HepG2 (cell line): ENCODE measurements around the gene LIMK2. TPM values are rescaled to one million over a fixed set of nuclear protein-coding genes. Genes with fewer than 3 reads are reported as not detected.

ENCODE experiments used
- CHD4 ChIP-seq: fragments of 200-600 bp; sonication (generic); IDR thresholded peaks from 2 replicates; pipeline ENCODE4 v1.7.0; 2017; ENCODE audit warnings: mild to moderate bottlenecking, low read length, borderline replicate concordance
- GATAD1 ChIP-seq: IDR thresholded peaks from 2 replicates; pipeline ENCODE4 v1.6.1; 2016; ENCODE audit warnings: missing genetic modification reagents, missing compliant biosample characterization
- GZF1 ChIP-seq: sonication (generic); formaldehyde crosslinking; IDR thresholded peaks from 2 replicates; pipeline ENCODE4 v1.5.1; 2020; ENCODE audit warnings: mild to moderate bottlenecking, missing genetic modification reagents
- POLR2A ChIP-seq, 2 experiments: IDR thresholded peaks; 2 replicates each; pipeline ENCODE4 v1.6.1; 2011; ENCODE audit warnings: low read depth in 2 of 2, low read length in 2 of 2, mild to moderate bottlenecking in 1 of 2, moderate library complexity in 1 of 2; ENCODE audit not compliant: insufficient read depth in 1 of 2
- YY1 ChIP-seq: IDR thresholded peaks from 2 replicates; pipeline ENCODE4 v1.6.1; 2011; ENCODE audit warnings: low read length, low read depth, moderate library complexity, mild to moderate bottlenecking; ENCODE audit not compliant: insufficient read depth, insufficient replicate concordance
- ZMYM4 ChIP-seq: sonication (generic); formaldehyde crosslinking; IDR thresholded peaks from 2 replicates; pipeline ENCODE4 v1.8.1; 2023; ENCODE audit warnings: mild to moderate bottlenecking, missing genetic modification reagents
- ZNF350 ChIP-seq: sonication (generic); formaldehyde crosslinking; IDR thresholded peaks from 2 replicates; pipeline ENCODE4 v1.4.0; 2020; ENCODE audit warnings: mild to moderate bottlenecking, low read depth, missing genetic modification reagents, borderline replicate concordance
- polyA plus RNA-seq, 8 experiments: library from polyadenylated mRNA; depleted of rRNA in 3 of 8; stranded (reverse) in 7 of 8; unstranded in 1 of 8; fragments of >200 nt; fragmentation: Illumina TruSeq in 4 of 8; extraction: Trizol in 4 of 8; gene quantifications; 2 replicates each; pipeline versions ENCODE4 v1.2.1 to v1.2.3, GENCODE V29; 2011 to 2016; ENCODE audit warnings: low read depth in 4 of 8, missing spikeins in 1 of 8, mixed read lengths in 1 of 8; ENCODE audit not compliant: insufficient read depth in 1 of 8
- total RNA-seq, 5 experiments: library from RNA; depleted of rRNA; stranded (reverse); fragments of >200 nt; fragmentation: Illumina TruSeq; extraction: Trizol; gene quantifications; 2 replicates each; pipeline ENCODE4 v1.2.3, GENCODE V29; 2016; ENCODE audit warnings: low read depth in 1 of 5
- TF ChIP-seq, protein P1 (sequence below): sonication (generic); formaldehyde crosslinking; IDR thresholded peaks from 2 replicates; pipeline ENCODE4 v1.5.0; 2020; ENCODE audit warnings: mild to moderate bottlenecking, missing genetic modification reagents
- TF ChIP-seq, protein P2 (sequence below): sonication (generic); formaldehyde crosslinking; IDR thresholded peaks from 2 replicates; pipeline ENCODE4 v1.5.0; 2020; ENCODE audit warnings: missing genetic modification reagents
- TF ChIP-seq, protein P3 (sequence below), 2 experiments: sonication (generic) in 1 of 2; formaldehyde crosslinking in 1 of 2; IDR thresholded peaks; 2 replicates each; pipeline versions ENCODE4 v1.6.1 to v1.9.0; 2014 to 2022; ENCODE audit warnings: antibody characterized with exemption in 1 of 2, borderline replicate concordance in 1 of 2, inconsistent platforms in 1 of 2, low read depth in 1 of 2, missing genetic modification reagents in 1 of 2
- TF ChIP-seq, protein P4 (sequence below), 2 experiments: fragments of 450-650 bp in 1 of 2; sonication (generic) in 1 of 2; formaldehyde crosslinking; IDR thresholded peaks; 2 replicates each; pipeline versions ENCODE4 v1.5.0 to v1.8.0; 2020 to 2022; ENCODE audit warnings: mild to moderate bottlenecking in 1 of 2, missing genetic modification reagents in 1 of 2
- TF ChIP-seq, protein P5 (sequence below): sonication (generic); formaldehyde crosslinking; IDR thresholded peaks from 2 replicates; pipeline ENCODE4 v1.8.0; 2022; ENCODE audit warnings: missing genetic modification reagents, mild to moderate bottlenecking, moderate library complexity, borderline replicate concordance
- TF ChIP-seq, protein P6 (sequence below): sonication (generic); formaldehyde crosslinking; IDR thresholded peaks from 2 replicates; pipeline ENCODE4 v1.4.0; 2020; ENCODE audit warnings: missing genetic modification reagents, mild to moderate bottlenecking, borderline replicate concordance

Gene LIMK2
- total and polyA plus RNA-seq, 2 of the 13 experiments (the other 11 are each of a cell fraction or from before 2014, with no cell fraction given), result 20.9 to 29.8 TPM

DNA sequence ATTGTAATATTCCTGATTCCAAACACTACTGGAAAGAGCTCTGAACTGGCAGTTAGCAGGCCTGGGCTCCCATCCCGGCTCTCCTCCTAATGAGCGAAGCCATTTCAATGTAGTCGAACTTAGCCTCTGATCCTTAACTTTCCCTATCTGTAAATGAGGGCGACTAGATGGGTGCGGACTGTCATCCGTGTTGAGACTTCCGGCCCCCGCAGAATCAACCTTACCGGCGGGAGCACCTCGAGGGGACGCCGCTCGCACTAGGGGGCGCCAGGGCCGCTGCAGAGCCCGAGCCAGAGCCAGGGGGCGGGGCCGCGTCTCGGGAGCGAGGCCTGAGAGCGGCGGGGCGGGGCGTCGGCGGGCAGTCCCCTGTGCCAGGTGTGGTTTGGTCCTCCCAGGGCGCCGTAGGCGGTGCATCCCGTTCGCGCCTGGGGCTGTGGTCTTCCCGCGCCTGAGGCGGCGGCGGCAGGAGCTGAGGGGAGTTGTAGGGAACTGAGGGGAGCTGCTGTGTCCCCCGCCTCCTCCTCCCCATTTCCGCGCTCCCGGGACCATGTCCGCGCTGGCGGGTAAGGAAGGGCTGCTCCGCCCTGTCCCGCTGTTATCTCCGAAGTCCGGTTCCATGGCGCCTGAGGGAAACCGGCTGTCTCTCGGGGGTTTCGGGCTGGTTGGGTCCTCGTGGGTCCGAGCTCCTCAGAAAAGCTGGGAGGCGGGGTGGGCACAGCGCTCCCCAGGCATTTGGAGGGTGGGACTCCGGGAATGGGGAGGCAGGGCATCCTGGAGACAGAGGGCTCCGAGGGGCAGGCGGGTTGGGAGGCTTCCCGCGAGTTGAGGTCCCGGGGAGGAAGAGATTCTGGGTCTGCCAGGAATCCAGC, at the start of gene LIMK2 (continued):
- TF ChIP-seq ZNF350 (no peak; the same call in 1 of the 2 replicates), ZMYM4 (peak; percentile 79), GZF1 (peak; percentile 32; the same call in 1 of the 2 replicates), YY1 (peak; percentile 60), CHD4 (no peak), POLR2A (IDR thresholded peaks at IDR 0.05; ENCODE audit: insufficient read depth in 1 of 2, low read depth in 2 of 2, low read length in 2 of 2) (peak; percentile 83 to 91), GATAD1 (CRISPR knock-in tag) (peak; percentile 87)
- TF ChIP-seq, protein P1, sequence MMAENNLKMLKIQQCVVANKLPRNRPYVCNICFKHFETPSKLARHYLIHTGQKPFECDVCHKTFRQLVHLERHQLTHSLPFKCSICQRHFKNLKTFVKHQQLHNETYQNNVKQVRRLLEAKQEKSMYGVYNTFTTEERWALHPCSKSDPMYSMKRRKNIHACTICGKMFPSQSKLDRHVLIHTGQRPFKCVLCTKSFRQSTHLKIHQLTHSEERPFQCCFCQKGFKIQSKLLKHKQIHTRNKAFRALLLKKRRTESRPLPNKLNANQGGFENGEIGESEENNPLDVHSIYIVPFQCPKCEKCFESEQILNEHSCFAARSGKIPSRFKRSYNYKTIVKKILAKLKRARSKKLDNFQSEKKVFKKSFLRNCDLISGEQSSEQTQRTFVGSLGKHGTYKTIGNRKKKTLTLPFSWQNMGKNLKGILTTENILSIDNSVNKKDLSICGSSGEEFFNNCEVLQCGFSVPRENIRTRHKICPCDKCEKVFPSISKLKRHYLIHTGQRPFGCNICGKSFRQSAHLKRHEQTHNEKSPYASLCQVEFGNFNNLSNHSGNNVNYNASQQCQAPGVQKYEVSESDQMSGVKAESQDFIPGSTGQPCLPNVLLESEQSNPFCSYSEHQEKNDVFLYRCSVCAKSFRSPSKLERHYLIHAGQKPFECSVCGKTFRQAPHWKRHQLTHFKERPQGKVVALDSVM, result no peak
- TF ChIP-seq, protein P2, sequence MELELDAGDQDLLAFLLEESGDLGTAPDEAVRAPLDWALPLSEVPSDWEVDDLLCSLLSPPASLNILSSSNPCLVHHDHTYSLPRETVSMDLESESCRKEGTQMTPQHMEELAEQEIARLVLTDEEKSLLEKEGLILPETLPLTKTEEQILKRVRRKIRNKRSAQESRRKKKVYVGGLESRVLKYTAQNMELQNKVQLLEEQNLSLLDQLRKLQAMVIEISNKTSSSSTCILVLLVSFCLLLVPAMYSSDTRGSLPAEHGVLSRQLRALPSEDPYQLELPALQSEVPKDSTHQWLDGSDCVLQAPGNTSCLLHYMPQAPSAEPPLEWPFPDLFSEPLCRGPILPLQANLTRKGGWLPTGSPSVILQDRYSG (CRISPR knock-in tag), result no peak
- TF ChIP-seq, protein P3, sequence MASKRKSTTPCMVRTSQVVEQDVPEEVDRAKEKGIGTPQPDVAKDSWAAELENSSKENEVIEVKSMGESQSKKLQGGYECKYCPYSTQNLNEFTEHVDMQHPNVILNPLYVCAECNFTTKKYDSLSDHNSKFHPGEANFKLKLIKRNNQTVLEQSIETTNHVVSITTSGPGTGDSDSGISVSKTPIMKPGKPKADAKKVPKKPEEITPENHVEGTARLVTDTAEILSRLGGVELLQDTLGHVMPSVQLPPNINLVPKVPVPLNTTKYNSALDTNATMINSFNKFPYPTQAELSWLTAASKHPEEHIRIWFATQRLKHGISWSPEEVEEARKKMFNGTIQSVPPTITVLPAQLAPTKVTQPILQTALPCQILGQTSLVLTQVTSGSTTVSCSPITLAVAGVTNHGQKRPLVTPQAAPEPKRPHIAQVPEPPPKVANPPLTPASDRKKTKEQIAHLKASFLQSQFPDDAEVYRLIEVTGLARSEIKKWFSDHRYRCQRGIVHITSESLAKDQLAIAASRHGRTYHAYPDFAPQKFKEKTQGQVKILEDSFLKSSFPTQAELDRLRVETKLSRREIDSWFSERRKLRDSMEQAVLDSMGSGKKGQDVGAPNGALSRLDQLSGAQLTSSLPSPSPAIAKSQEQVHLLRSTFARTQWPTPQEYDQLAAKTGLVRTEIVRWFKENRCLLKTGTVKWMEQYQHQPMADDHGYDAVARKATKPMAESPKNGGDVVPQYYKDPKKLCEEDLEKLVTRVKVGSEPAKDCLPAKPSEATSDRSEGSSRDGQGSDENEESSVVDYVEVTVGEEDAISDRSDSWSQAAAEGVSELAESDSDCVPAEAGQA (IDR thresholded peaks at IDR 0.05; ENCODE audit: low read depth), result no peak
- TF ChIP-seq, protein P3 (CRISPR knock-in tag; IDR thresholded peaks at IDR 0.05; ENCODE audit: borderline replicate concordance), result no peak
- TF ChIP-seq, protein P4, sequence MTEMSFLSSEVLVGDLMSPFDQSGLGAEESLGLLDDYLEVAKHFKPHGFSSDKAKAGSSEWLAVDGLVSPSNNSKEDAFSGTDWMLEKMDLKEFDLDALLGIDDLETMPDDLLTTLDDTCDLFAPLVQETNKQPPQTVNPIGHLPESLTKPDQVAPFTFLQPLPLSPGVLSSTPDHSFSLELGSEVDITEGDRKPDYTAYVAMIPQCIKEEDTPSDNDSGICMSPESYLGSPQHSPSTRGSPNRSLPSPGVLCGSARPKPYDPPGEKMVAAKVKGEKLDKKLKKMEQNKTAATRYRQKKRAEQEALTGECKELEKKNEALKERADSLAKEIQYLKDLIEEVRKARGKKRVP (CRISPR knock-in tag; IDR thresholded peaks at IDR 0.05), result peak in 1 of 2 experiments; percentile 57; a peak in 1 of 4 replicates
- TF ChIP-seq, protein P5, sequence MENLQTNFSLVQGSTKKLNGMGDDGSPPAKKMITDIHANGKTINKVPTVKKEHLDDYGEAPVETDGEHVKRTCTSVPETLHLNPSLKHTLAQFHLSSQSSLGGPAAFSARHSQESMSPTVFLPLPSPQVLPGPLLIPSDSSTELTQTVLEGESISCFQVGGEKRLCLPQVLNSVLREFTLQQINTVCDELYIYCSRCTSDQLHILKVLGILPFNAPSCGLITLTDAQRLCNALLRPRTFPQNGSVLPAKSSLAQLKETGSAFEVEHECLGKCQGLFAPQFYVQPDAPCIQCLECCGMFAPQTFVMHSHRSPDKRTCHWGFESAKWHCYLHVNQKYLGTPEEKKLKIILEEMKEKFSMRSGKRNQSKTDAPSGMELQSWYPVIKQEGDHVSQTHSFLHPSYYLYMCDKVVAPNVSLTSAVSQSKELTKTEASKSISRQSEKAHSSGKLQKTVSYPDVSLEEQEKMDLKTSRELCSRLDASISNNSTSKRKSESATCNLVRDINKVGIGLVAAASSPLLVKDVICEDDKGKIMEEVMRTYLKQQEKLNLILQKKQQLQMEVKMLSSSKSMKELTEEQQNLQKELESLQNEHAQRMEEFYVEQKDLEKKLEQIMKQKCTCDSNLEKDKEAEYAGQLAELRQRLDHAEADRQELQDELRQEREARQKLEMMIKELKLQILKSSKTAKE (CRISPR knock-in tag), result no peak; the same call in 1 of the 2 replicates
- TF ChIP-seq, protein P6, sequence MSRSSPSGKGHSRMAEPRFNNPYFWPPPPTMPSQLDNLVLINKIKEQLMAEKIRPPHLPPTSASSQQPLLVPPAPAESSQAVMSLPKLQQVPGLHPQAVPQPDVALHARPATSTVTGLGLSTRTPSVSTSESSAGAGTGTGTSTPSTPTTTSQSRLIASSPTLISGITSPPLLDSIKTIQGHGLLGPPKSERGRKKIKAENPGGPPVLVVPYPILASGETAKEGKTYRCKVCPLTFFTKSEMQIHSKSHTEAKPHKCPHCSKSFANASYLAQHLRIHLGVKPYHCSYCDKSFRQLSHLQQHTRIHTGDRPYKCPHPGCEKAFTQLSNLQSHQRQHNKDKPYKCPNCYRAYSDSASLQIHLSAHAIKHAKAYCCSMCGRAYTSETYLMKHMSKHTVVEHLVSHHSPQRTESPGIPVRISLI (CRISPR knock-in tag), result no peak; the same call in 1 of the 2 replicates
